OCI-LY7 (cell line): ENCODE results near the gene EPSTI1. TPM values are rescaled to one million over a fixed set of nuclear protein-coding genes. Genes with fewer than 3 reads are reported as not detected.

Experiments
- BruUV-seq: library from RNA; stranded (reverse); fragments of 400-500 nt; replicated peaks from 2 replicates; lab custom pipeline; 2021; lab: Mats Ljungman, UMichigan
- CTCF ChIA-PET: fragments of 300-600 bp; sonication (Branson Sonifier 250); formaldehyde crosslinking; loops from one replicate; lab custom pipeline; 2022; ENCODE audit warnings: antibody characterized with exemption; ENCODE audit not compliant: unreplicated experiment; lab: Charles Lee
- POLR2A ChIA-PET: fragments of 300-600 bp; sonication (Branson Sonifier 250); formaldehyde crosslinking; loops from one replicate; lab custom pipeline; 2022; ENCODE audit warnings: antibody characterized with exemption; lab: Charles Lee
- DNase-seq: peaks from one replicate; pipeline ENCODE4 v3.0.0-alpha.2; 2015; ENCODE audit warnings: low spot score
- H2AFZ ChIP-seq: fragments of 200-600 bp; sonication (generic), shearing (Covaris generic); 2 replicates; pipeline ENCODE4 v1.6.1; 2014; ENCODE audit warnings: mild to moderate bottlenecking, antibody characterized with exemption, low read length, moderate library complexity
- H3K27ac ChIP-seq: fragments of 200-600 bp; sonication (generic); 2 replicates; pipeline ENCODE4 v1.5.1; 2014; ENCODE audit warnings: mixed run types, low read depth, mild to moderate bottlenecking, moderate library complexity, low read length, inconsistent platforms; ENCODE audit not compliant: poor library complexity, severe bottlenecking
- H3K36me3 ChIP-seq: fragments of 200-600 bp; sonication (generic); 2 replicates; pipeline ENCODE4 v1.6.1; 2014; ENCODE audit warnings: mild to moderate bottlenecking, antibody characterized with exemption, low read length, moderate library complexity, mixed read lengths; ENCODE audit not compliant: insufficient read depth
- H3K4me1 ChIP-seq: fragments of 200-600 bp; sonication (generic); 2 replicates; pipeline ENCODE4 v1.5.1; 2014; ENCODE audit warnings: mild to moderate bottlenecking, low read length; ENCODE audit not compliant: insufficient read depth, poor library complexity, severe bottlenecking
- H3K4me2 ChIP-seq: fragments of 200-600 bp; sonication (generic); 2 replicates; pipeline ENCODE4 v1.6.1; 2014; ENCODE audit warnings: mild to moderate bottlenecking, low read length
- H3K4me3 ChIP-seq: fragments of 200-600 bp; sonication (generic); 2 replicates; pipeline ENCODE4 v1.5.1; 2014; ENCODE audit warnings: mild to moderate bottlenecking, low read depth, low read length; ENCODE audit not compliant: poor library complexity, severe bottlenecking
- H3K79me2 ChIP-seq: fragments of 200-600 bp; sonication (generic); 2 replicates; pipeline ENCODE4 v1.6.1; 2016; ENCODE audit warnings: low read depth, mild to moderate bottlenecking, low read length, moderate library complexity, mixed read lengths; ENCODE audit not compliant: insufficient read depth
- H3K9me2 ChIP-seq: fragments of 200-600 bp; sonication (generic); 2 replicates; pipeline ENCODE4 v1.6.1; 2016; ENCODE audit warnings: mild to moderate bottlenecking, low read length, mixed read lengths; ENCODE audit not compliant: insufficient read depth
- H3K9me3 ChIP-seq: fragments of 200-600 bp; sonication (generic); 2 replicates; pipeline ENCODE4 v1.6.1; 2014; ENCODE audit warnings: mild to moderate bottlenecking, mixed run types, low read length, mixed read lengths
- H4K20me1 ChIP-seq: fragments of 200-600 bp; sonication (generic); 2 replicates; pipeline ENCODE4 v1.6.1; 2014; ENCODE audit warnings: mild to moderate bottlenecking, antibody characterized with exemption, low read length, moderate library complexity, mixed read lengths; ENCODE audit not compliant: insufficient read depth
- CTCF ChIP-seq: fragments of 200-600 bp; sonication (generic); conservative IDR thresholded peaks from 2 replicates; pipeline ENCODE4 v1.5.1; 2014; ENCODE audit warnings: mild to moderate bottlenecking, antibody characterized with exemption, low read length, moderate library complexity, mixed read lengths
- EZH2phosphoT487 ChIP-seq: fragments of 200-600 bp; sonication (generic); IDR thresholded peaks from 2 replicates; pipeline ENCODE4 v1.6.1; 2018; ENCODE audit warnings: low read depth, borderline replicate concordance, mild to moderate bottlenecking, mixed run types, antibody characterized with exemption, low read length, moderate library complexity, mixed read lengths
- intact Hi-C: fragments of 100-400 bp; cut with micrococcal nuclease; formaldehyde crosslinking; loops from one replicate; pipeline ENCODE4 v1.10.0; 2022; ENCODE audit not compliant: unreplicated experiment
- total RNA-seq, 2 experiments: library from RNA; depleted of rRNA in 1 of 2; stranded (reverse); fragments of >200 nt in 1 of 2; shearing (Covaris generic) in 1 of 2; gene quantifications; 2 replicates each; pipeline ENCODE4 v1.2.3, GENCODE V29; 2014 to 2022

The EPSTI1 gene
- total RNA-seq, 2 experiments from 2014 or later, result 0.49 to 2.1 TPM

- no peaks in the 10 kb centered on the region for H3K9me2 ChIP-seq
- no peak for DNase-seq
- H4K20me1 ChIP-seq, result no peaks in the 10 kb centered on the region
- H3K36me3 ChIP-seq, result no peaks in the 10 kb centered on the region
- ChIA-PET CTCF (no interaction called here), POLR2A (no interaction called here)
- intact Hi-C loops, result no loop called here
- H3K79me2 ChIP-seq, result no peaks in the 10 kb centered on the region
- H3K9me3 ChIP-seq, result no peaks in the 10 kb centered on the region
- H3K4me1 ChIP-seq, result no peaks in the 10 kb centered on the region
- H3K4me2 ChIP-seq, result no peak overlapping the region
- H2AFZ ChIP-seq, result no peak overlapping the region
- no TSS peak for BruUV-seq
- no peak overlapping the region for H3K4me3 ChIP-seq
- no peak for TF ChIP-seq EZH2phosphoT487
- no peak overlapping the region for H3K27ac ChIP-seq
Observed at GRCh38 chr13:43002021-43002420, 10.0 kb upstream of the EPSTI1 start.

- no peak overlapping the region for H2AFZ ChIP-seq
- POLR2A ChIA-PET, result no interaction called here
Observed at GRCh38 chr13:43000676-43001075, 8.6 kb upstream of the EPSTI1 start.

GRCh38 chr13:42999491-42999890 lies 7.5 kb upstream of the EPSTI1 start:
- no peak overlapping the region for H2AFZ ChIP-seq
- TF ChIP-seq CTCF (no peak), EZH2phosphoT487 (no peak)
- BruUV-seq, result no TSS peak

More at GRCh38 chr13:43000676-43001075, 8.6 kb upstream of the EPSTI1 start:
- TF ChIP-seq CTCF (no peak), EZH2phosphoT487 (no peak)
- H3K36me3 ChIP-seq, result no peaks in the 10 kb centered on the region
- H4K20me1 ChIP-seq, result no peaks in the 10 kb centered on the region
- CTCF ChIA-PET, result no interaction called here
- no TSS peak for BruUV-seq
- no peak overlapping the region for H3K4me3 ChIP-seq
- H3K4me1 ChIP-seq, result no peaks in the 10 kb centered on the region
- H3K79me2 ChIP-seq, result no peaks in the 10 kb centered on the region
- no peak overlapping the region for H3K27ac ChIP-seq
- intact Hi-C loops, result no loop called here
- no peaks in the 10 kb centered on the region for H3K9me2 ChIP-seq
- DNase-seq, result no peak
- H3K4me2 ChIP-seq, result no peak overlapping the region
- no peaks in the 10 kb centered on the region for H3K9me3 ChIP-seq

More at GRCh38 chr13:42999491-42999890, 7.5 kb upstream of the EPSTI1 start:
- no peak for DNase-seq
- Histone ChIP-seq H3K9me2 (no peaks in the 10 kb centered on the region), H3K79me2 (no peaks in the 10 kb centered on the region), H3K4me1 (no peaks in the 10 kb centered on the region), H3K4me2 (no peak overlapping the region), H3K27ac (no peak overlapping the region), H3K9me3 (no peaks in the 10 kb centered on the region), H3K36me3 (no peaks in the 10 kb centered on the region), H4K20me1 (no peaks in the 10 kb centered on the region), H3K4me3 (no peak overlapping the region)
- intact Hi-C loops, result no loop called here
- POLR2A ChIA-PET, result interaction anchor here (0.6 kb wide), 1 partner anchor 11 kb away, joined by 5 read pairs; no protein-coding TSS in a partner anchor
- CTCF ChIA-PET, result no interaction called here
